Karpas-422 (cell line): ENCODE data around the gene CARD11. TPM values are rescaled to one million over a fixed set of nuclear protein-coding genes. Genes with fewer than 3 reads are reported as not detected.

Experiments
- DNase-seq: peaks from one replicate; pipeline ENCODE4 v3.0.0-alpha.2; 2015
- H2AFZ ChIP-seq: fragments of 200-600 bp; sonication (generic); 2 replicates; pipeline ENCODE4 v1.6.1; 2014; ENCODE audit warnings: antibody characterized with exemption, low read length, mixed read lengths
- H3K27ac ChIP-seq: fragments of 200-600 bp; sonication (generic); 2 replicates; pipeline ENCODE4 v1.5.1; 2014; ENCODE audit warnings: mild to moderate bottlenecking, low read length, moderate library complexity
- H3K27me3 ChIP-seq: fragments of 200-600 bp; sonication (generic); 2 replicates; pipeline ENCODE4 v1.6.1; 2014; ENCODE audit warnings: low read length, mixed read lengths
- H3K36me3 ChIP-seq: fragments of 200-600 bp; sonication (generic); 2 replicates; pipeline ENCODE4 v1.6.1; 2014; ENCODE audit warnings: low read length, mixed read lengths; ENCODE audit not compliant: insufficient read depth
- H3K4me1 ChIP-seq: fragments of 200-600 bp; sonication (generic); 2 replicates; pipeline ENCODE4 v1.6.1; 2014; ENCODE audit warnings: mild to moderate bottlenecking, low read length, mixed read lengths
- H3K4me2 ChIP-seq: fragments of 200-600 bp; sonication (generic); 2 replicates; pipeline ENCODE4 v1.6.1; 2014; ENCODE audit warnings: low read length, low read depth, mild to moderate bottlenecking; ENCODE audit not compliant: poor library complexity, severe bottlenecking
- H3K4me3 ChIP-seq: fragments of 200-600 bp; sonication (generic); 2 replicates; pipeline ENCODE4 v1.5.1; 2014; ENCODE audit warnings: mild to moderate bottlenecking, antibody characterized with exemption, low read length, mixed read lengths
- H3K79me2 ChIP-seq: fragments of 200-600 bp; sonication (generic); 2 replicates; pipeline ENCODE4 v1.6.1; 2014; ENCODE audit warnings: mild to moderate bottlenecking, low read length, mixed read lengths
- H3K9ac ChIP-seq: fragments of 200-600 bp; sonication (generic); 2 replicates; pipeline ENCODE4 v1.6.0; 2014; ENCODE audit warnings: low read length
- H3K9me2 ChIP-seq: fragments of 200-600 bp; sonication (generic), shearing (Covaris generic); replicated peaks from 2 replicates; pipeline ENCODE4 v1.6.0; 2014; ENCODE audit warnings: mild to moderate bottlenecking, low read length, moderate library complexity; ENCODE audit not compliant: insufficient read depth
- H3K9me3 ChIP-seq: fragments of 300-700, 200-600 bp; sonication (generic); 2 replicates; pipeline ENCODE4 v1.6.1; 2014; ENCODE audit warnings: low read length, mixed read lengths
- H4K20me1 ChIP-seq: fragments of 200-600 bp; sonication (generic); 2 replicates; pipeline ENCODE4 v1.6.1; 2014; ENCODE audit warnings: mild to moderate bottlenecking, antibody characterized with exemption, low read length, low read depth; ENCODE audit not compliant: insufficient read depth
- total RNA-seq: library from RNA; depleted of rRNA; stranded (reverse); fragments of >200 nt; shearing (Covaris generic); gene quantifications from 2 replicates; pipeline ENCODE4 v1.2.3, GENCODE V29; 2014; ENCODE audit warnings: low replicate concordance

The CARD11 gene
- total RNA-seq, 1 experiment from 2014 or later = 38.5 TPM

- no peak for DNase-seq
- H3K4me2 ChIP-seq = no peak overlapping the region
- H3K36me3 ChIP-seq = no peaks in the 10 kb centered on the region
- no peak overlapping the region for H2AFZ ChIP-seq
- no peaks in the 10 kb centered on the region for H3K9me3 ChIP-seq
- no peaks in the 10 kb centered on the region for H4K20me1 ChIP-seq
- H3K9me2 ChIP-seq = no peaks in the 10 kb centered on the region
- no peak overlapping the region for H3K9ac ChIP-seq
- no peaks in the 10 kb centered on the region for H3K27me3 ChIP-seq
- no peak overlapping the region for H3K27ac ChIP-seq
- no peaks in the 10 kb centered on the region for H3K79me2 ChIP-seq
- no peaks in the 10 kb centered on the region for H3K4me1 ChIP-seq
- no peak overlapping the region for H3K4me3 ChIP-seq
These were observed 162.7 kb downstream of the CARD11 start for GRCh38 chr7:2880874-2881533.

GRCh38 chr7:2880051-2880450, 163.6 kb downstream of the CARD11 start:
- Histone ChIP-seq H3K36me3 (no peaks in the 10 kb centered on the region), H4K20me1 (no peaks in the 10 kb centered on the region), H3K9me3 (no peaks in the 10 kb centered on the region), H3K79me2 (no peaks in the 10 kb centered on the region), H3K9ac (no peak overlapping the region), H3K4me1 (no peaks in the 10 kb centered on the region), H3K4me3 (no peak overlapping the region), H2AFZ (no peak overlapping the region), H3K27ac (no peak overlapping the region), H3K9me2 (no peaks in the 10 kb centered on the region), H3K27me3 (no peaks in the 10 kb centered on the region), H3K4me2 (no peak overlapping the region)
- no peak for DNase-seq

GRCh38 chr7:2879354-2879753, 164.3 kb downstream of the CARD11 start:
- no peak overlapping the region for H2AFZ ChIP-seq
- no peak overlapping the region for H3K27ac ChIP-seq
- no peaks in the 10 kb centered on the region for H3K27me3 ChIP-seq
- H3K4me1 ChIP-seq = no peaks in the 10 kb centered on the region
- no peaks in the 10 kb centered on the region for H3K79me2 ChIP-seq
- DNase-seq = no peak
- H3K4me2 ChIP-seq = no peak overlapping the region
- no peaks in the 10 kb centered on the region for H4K20me1 ChIP-seq
- no peak overlapping the region for H3K9ac ChIP-seq
- no peak overlapping the region for H3K4me3 ChIP-seq
- H3K36me3 ChIP-seq = no peaks in the 10 kb centered on the region
- no peaks in the 10 kb centered on the region for H3K9me2 ChIP-seq
- H3K9me3 ChIP-seq = no peaks in the 10 kb centered on the region

GRCh38 chr7:2878306-2878705, 165.4 kb downstream of the CARD11 start:
- H3K4me1 ChIP-seq = no peaks in the 10 kb centered on the region
- H2AFZ ChIP-seq = no peak overlapping the region
- no peak overlapping the region for H3K9ac ChIP-seq
- H3K9me2 ChIP-seq = no peaks in the 10 kb centered on the region
- H3K27me3 ChIP-seq = no peaks in the 10 kb centered on the region
- no peaks in the 10 kb centered on the region for H3K9me3 ChIP-seq
- H4K20me1 ChIP-seq = no peaks in the 10 kb centered on the region
- no peak overlapping the region for H3K4me2 ChIP-seq
- no peaks in the 10 kb centered on the region for H3K79me2 ChIP-seq
- no peak overlapping the region for H3K27ac ChIP-seq
- no peaks in the 10 kb centered on the region for H3K36me3 ChIP-seq
- no peak overlapping the region for H3K4me3 ChIP-seq
- DNase-seq = no peak

GRCh38 chr7:2876031-2876731, 167.5 kb downstream of the CARD11 start:
- Histone ChIP-seq H3K4me2 (no peak overlapping the region), H3K27ac (no peak overlapping the region), H3K27me3 (no peaks in the 10 kb centered on the region), H2AFZ (no peak overlapping the region), H3K36me3 (no peaks in the 10 kb centered on the region), H3K79me2 (no peaks in the 10 kb centered on the region), H3K4me1 (no peaks in the 10 kb centered on the region), H3K9me2 (no peaks in the 10 kb centered on the region), H4K20me1 (no peaks in the 10 kb centered on the region), H3K9me3 (no peaks in the 10 kb centered on the region), H3K9ac (no peak overlapping the region), H3K4me3 (no peak overlapping the region)
- no peak for DNase-seq

GRCh38 chr7:2873686-2874551, 169.7 kb downstream of the CARD11 start:
- H3K9me2 ChIP-seq = no peaks in the 10 kb centered on the region
- H3K4me1 ChIP-seq = no peaks in the 10 kb centered on the region
- no peak overlapping the region for H3K4me2 ChIP-seq
- H3K9ac ChIP-seq = no peak overlapping the region
- H3K27ac ChIP-seq = no peak overlapping the region
- no peaks in the 10 kb centered on the region for H4K20me1 ChIP-seq
- no peak overlapping the region for H2AFZ ChIP-seq
- no peaks in the 10 kb centered on the region for H3K79me2 ChIP-seq
- H3K9me3 ChIP-seq = no peaks in the 10 kb centered on the region
- H3K27me3 ChIP-seq = no peaks in the 10 kb centered on the region
- H3K4me3 ChIP-seq = no peak overlapping the region
- no peak for DNase-seq
- no peaks in the 10 kb centered on the region for H3K36me3 ChIP-seq

GRCh38 chr7:2873146-2873545, 170.5 kb downstream of the CARD11 start:
- Histone ChIP-seq H3K9me3 (no peaks in the 10 kb centered on the region), H3K27ac (no peak overlapping the region), H3K9me2 (no peaks in the 10 kb centered on the region), H3K9ac (no peak overlapping the region), H3K4me3 (no peak overlapping the region), H3K79me2 (no peaks in the 10 kb centered on the region), H3K36me3 (no peaks in the 10 kb centered on the region), H2AFZ (no peak overlapping the region), H3K4me1 (no peaks in the 10 kb centered on the region), H3K27me3 (no peaks in the 10 kb centered on the region), H4K20me1 (no peaks in the 10 kb centered on the region), H3K4me2 (no peak overlapping the region)
- no peak for DNase-seq

- H3K36me3 ChIP-seq = no peaks in the 10 kb centered on the region
- H3K9ac ChIP-seq = no peak overlapping the region
- H2AFZ ChIP-seq = no peak overlapping the region
- H3K9me2 ChIP-seq = no peaks in the 10 kb centered on the region
- H4K20me1 ChIP-seq = no peaks in the 10 kb centered on the region
- no peak for DNase-seq
- H3K79me2 ChIP-seq = no peaks in the 10 kb centered on the region
- no peaks in the 10 kb centered on the region for H3K4me1 ChIP-seq
- no peak overlapping the region for H3K27ac ChIP-seq
- H3K4me2 ChIP-seq = no peak overlapping the region
- no peaks in the 10 kb centered on the region for H3K27me3 ChIP-seq
- H3K4me3 ChIP-seq = no peak overlapping the region
- no peaks in the 10 kb centered on the region for H3K9me3 ChIP-seq
These were observed 171.3 kb downstream of the CARD11 start for GRCh38 chr7:2872296-2872874.
